Astrocyte of the spinal cord (primary cell): ENCODE data around the gene RANBP3.

Experiments
- DNase-seq: peaks from one replicate; pipeline ENCODE4 v3.0.0; 2011; ENCODE audit warnings: low read depth, low spot score
- H3K4me3 ChIP-seq: 2 replicates; pipeline ENCODE4 v1.5.1; 2011; ENCODE audit warnings: low read depth, mild to moderate bottlenecking, low read length, moderate library complexity
- in situ Hi-C: cut with HindIII; loops from 2 replicates; pipeline ENCODE4 v1.10.0; 2017; ENCODE audit warnings: low sequenced_read_pairs
- TF ChIP-seq, protein P1 (sequence below): IDR thresholded peaks from 2 replicates; pipeline ENCODE4 v1.5.1; 2012; ENCODE audit warnings: low read depth, mild to moderate bottlenecking, low read length, inconsistent platforms

Gene RANBP3

DNA sequence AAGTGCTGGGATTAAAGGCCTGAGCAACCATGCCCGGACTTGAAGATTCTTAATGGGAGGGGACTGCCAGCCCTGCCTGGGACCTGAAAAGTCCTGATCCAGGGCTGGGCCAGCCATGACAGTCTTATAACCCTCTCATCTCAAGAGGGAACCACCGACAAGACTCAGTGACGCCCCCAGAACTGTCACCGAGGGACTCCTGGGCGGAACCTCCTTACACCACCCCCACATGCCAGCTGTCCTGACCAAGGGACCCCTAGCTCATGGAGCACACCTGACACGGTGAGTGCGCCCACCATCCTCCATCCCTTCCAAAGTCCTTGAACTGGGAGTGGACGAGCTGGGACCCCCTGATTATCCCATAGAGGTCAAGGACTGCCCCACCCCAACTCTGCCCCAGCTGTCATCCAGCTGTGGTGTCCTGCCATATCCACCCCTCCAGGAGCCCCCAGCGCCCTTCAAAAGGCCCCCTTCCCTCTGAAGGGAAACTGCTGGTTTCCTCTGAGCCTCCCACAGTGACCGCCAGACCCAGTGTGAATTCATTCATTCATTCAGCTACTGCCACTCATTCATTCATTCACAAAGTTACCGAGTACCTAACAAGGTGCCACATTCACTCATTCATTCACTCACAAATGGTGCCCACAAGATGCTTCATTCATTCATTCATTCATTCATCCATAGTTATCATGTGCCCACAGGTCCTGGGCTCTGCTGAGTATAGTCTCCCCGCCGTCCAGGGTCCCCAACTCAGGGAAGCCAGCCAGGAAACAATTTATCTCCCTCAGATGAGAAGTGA is 78.0 kb downstream of the RANBP3 start:
- TF ChIP-seq, protein P1, sequence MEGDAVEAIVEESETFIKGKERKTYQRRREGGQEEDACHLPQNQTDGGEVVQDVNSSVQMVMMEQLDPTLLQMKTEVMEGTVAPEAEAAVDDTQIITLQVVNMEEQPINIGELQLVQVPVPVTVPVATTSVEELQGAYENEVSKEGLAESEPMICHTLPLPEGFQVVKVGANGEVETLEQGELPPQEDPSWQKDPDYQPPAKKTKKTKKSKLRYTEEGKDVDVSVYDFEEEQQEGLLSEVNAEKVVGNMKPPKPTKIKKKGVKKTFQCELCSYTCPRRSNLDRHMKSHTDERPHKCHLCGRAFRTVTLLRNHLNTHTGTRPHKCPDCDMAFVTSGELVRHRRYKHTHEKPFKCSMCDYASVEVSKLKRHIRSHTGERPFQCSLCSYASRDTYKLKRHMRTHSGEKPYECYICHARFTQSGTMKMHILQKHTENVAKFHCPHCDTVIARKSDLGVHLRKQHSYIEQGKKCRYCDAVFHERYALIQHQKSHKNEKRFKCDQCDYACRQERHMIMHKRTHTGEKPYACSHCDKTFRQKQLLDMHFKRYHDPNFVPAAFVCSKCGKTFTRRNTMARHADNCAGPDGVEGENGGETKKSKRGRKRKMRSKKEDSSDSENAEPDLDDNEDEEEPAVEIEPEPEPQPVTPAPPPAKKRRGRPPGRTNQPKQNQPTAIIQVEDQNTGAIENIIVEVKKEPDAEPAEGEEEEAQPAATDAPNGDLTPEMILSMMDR, result no peak
- H3K4me3 ChIP-seq, result no peak overlapping the region
- DNase-seq, result no peak
- in situ Hi-C loops, result no loop called here

DNA sequence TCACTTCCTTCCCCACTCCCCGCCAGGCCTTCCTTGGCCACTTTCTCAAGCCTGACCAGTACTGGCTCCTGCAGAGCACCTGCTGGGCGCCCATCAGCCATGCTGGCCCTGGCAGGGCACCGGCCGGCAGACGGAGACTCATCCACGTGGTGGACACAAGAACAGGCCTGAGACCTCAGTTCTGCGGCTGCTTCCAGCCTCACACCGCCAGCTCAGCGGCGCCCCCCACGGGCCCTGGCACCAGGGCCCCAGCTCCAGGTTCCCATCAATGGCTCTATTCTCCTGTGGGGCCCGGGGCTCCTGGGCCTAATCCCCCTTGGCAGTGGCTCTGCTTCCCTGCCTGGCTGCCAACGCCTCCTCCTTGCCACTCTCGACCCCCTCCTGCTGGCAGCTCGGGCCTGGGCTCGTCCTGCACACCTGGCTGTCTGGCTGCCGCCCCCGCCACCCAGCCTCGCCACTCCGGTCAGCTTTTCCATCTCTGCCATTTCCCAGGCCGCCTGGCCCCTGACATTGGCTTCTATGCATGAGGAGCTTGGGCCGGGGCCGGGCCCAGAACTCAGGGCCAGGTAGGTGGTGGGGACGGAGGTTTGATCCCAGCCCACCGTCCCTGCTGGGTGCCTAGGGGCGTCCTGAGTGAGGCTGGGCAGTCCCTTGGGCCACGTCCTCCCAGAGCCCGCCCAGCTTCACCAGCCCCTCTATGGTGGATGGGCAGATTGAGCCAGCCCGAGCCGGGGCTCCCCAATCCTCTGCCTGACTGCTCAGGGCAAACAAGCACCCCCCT is 80.6 kb downstream of the RANBP3 start:
- TF ChIP-seq, protein P1, result no peak
- in situ Hi-C loops, result no loop called here

DNA sequence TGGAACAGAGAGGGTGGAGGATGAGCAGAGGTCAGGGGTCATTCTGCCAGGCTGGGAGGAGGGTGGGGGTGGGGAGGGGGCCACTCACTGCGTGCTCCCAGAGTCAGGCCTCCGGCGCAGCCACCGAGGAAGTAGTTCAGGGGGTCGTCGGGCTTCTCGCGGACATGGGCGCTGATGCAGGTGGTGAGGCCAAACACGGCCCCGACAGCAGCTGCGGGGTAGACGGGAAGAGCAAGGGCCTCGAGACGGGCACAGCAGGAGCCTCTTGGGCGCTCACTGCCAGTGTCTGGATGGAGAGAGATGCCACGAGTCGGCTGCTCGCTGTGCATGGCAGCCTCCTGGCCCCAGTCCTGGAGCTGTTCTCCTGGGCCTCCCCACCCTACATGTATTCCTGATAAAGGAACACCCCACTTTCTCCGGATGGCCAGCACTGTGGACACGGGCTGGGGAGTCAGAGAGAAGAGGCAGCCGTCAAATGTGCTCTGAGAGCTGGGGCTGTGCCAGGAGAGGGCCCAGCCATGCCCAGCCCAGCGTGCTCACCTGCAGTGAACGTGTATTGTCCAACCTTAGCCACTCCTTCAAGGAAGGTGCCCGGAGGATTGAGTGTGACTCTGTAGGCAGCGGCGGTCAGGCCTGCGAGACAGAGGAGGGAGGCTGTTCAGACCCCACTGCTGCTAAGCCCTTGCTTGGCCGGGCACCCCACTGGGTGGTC is 81.4 kb downstream of the RANBP3 start:
- no peak for DNase-seq
- TF ChIP-seq, protein P1, result no peak
- no peak overlapping the region for H3K4me3 ChIP-seq
- in situ Hi-C loops, result no loop called here

More for the DNA sequence above, 80.6 kb downstream of the RANBP3 start:
- no peak for DNase-seq
- no peak overlapping the region for H3K4me3 ChIP-seq

DNA sequence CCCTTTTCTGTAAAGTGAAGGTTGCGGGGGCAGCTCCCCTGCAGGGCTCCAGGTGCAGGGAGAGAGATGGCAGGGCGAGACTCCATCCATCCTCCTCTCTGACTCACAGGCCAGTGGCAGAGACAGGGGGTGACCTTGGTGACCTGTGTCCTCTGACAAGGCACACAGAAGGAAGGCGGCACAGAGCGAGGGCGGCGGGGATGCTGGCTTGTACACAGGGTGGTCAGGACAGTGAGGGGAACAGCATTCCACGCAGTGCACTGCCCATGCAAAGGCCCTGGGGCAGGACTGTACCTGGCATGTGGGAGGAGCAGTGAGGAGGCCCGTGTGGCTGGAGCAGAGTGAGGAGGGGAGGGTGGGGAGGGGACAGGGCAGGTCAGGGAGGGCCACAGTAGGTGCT is 82.0 kb downstream of the RANBP3 start:
- TF ChIP-seq, protein P1, result no peak
- no peak for DNase-seq
- H3K4me3 ChIP-seq, result no peak overlapping the region
- in situ Hi-C loops, result no loop called here

DNA sequence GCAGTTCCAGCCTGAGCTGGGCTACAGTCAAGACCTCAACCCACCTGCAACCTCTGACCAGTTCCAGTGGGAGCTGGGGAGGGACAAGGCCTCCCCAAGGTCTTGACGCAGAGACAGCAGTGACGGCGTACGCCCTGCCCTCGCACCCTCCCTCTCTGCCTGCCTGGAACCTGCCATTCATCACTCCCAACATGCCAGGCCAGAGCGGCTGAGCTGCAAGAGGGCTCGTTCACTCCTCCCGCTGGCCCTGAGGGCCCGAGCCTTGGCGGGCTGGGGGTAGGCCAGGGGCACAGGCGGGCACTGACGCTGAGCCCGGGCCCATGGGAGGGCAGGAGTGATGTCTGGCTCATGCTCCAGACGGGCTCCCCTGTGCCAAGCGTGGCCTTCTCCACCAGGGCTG is 82.5 kb downstream of the RANBP3 start:
- TF ChIP-seq, protein P1, result no peak
- H3K4me3 ChIP-seq, result no peak overlapping the region
- no peak for DNase-seq
- in situ Hi-C loops, result no loop called here

DNA sequence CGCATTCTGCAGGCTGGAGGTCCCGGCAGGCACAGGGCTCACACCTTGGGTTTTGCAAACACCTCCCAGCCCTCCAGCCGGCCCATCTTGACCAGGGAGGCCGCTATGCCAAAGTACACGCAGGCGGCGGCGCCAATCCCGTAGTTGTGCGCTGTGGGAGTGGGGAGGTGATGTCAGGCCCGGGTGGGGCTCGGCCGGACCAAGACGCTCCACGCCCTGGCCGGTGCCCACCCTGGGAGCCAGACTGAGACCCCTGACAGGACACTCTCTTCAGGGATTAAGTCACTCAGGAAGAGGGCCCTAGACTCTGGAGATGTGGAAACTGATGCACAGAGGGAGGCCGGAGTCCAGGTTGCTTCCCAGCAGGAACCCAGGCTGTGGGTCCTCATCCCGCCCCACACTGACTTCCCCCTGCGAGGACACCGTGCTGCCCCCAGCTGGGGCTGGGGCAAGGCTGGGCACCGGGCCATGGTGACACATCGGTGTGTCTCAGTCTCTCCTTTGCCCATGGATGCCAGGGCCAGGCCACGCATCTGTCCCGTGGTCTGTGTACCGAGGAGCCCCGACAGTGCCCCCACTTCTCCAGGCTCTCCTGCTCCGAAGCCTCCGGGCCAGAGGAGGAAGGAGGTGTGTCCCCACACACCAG is 83.1 kb downstream of the RANBP3 start:
- TF ChIP-seq, protein P1, result no peak
- in situ Hi-C loops, result no loop called here
- no peak for DNase-seq
- H3K4me3 ChIP-seq, result no peak overlapping the region
